Measurements from ENCODE around the gene VIPAS39.
A peak's percentile ranks its signal among the peaks of the same experiment; 100 is the strongest.
"Not testable (repeated sequence)": the region's sequence is repeated elsewhere in the genome, so short reads cannot be mapped to it uniquely, and the experiment has no call there.

Gene VIPAS39

DNA sequence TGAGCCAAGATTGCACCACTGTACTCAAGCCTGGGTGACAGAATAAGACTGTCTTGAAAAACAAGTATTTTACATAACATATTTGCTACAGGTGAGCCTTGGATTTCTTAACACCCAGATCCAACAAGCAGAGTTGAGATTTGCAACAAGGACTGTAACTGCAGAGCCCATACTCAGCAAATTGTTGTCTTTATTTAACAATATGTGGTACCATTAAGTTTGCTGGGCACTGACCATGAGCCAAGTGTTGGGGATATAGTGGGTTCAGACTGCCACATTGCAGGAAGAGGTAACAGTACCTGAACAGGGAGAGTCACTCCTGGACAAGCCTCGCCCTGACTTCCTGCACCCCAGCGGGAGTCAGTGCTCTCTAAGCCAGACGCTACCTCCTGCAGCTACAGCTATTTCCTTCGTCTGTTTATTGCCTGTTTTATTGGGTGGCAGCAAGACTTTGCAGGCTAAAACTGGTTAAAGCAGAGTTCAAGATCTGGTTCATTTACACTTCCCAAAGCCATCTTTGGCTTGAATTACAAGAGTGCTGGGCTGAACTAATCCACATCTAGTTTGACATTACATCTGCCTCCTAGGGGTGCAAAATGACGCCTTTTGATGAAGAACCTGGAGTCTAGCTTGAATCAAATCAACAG lies 12.9 kb upstream of the VIPAS39 start:
- DNase-seq: no peak

DNA sequence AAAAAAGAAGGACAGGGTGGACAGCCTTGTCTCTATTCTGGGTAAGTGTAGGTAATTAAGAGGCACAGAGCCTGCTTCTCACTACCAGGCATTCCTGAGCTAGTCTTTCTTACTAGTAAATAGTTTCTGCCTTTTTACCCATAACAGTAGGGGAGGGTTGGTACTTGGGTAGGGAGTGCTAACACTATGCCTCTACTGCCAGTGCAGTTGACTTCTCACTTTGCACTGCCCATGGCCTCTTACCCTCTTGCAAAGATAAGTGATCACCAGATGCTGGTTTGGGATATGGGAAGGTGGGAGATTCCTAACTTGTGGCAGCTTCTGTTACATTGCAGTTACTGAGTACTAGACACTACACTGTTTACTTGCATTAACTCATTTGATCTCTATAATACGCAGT lies 12.1 kb upstream of the VIPAS39 start:
- no peak for DNase-seq

- DNase-seq: no peak
Measured at GRCh38 chr14:77469067-77469505, 11.7 kb upstream of the VIPAS39 start.

- no peak for DNase-seq
Measured at GRCh38 chr14:77467801-77468200, 10.4 kb upstream of the VIPAS39 start.

GRCh38 chr14:77459072-77459723 lies 1.8 kb upstream of the VIPAS39 start:
- peak; percentile 78 to 84 (median 82) for DNase-seq

DNA sequence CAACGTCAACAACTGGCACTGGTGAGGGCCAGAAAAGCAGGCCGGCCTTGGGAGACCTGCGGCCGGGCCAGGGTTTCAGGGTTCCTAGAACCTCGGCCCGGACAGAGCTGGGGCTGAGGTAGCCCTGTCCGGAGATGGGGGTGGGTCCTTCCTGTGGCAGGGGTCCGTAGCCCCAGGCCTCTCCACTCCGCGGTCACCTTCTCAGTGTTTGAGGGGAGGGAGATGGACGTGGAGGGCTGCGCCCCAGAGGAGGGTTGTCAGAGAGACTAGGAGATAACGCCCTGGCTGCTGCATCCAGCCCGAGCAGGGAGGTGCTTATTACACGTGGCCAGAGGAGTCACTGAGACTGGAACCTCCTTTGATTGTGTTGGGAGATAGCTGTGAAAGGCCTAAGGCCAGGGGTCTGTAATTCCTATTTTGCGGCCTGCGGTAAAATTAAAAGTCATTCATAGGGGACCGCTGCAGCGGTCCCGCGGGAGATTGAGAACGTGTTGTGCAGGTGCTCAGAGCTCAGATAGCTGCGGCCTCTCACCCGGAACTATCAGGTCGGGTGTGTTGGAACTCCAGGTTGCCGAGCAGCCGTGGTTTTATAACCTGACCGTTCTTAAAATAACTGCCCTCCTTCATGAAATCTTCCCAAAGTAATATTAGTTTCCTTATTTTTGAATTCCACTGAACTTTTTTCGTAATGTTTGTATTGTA lies 999 bp upstream of the VIPAS39 start:
- DNase-seq: peak; percentile 13 to 42 (median 32)

DNA sequence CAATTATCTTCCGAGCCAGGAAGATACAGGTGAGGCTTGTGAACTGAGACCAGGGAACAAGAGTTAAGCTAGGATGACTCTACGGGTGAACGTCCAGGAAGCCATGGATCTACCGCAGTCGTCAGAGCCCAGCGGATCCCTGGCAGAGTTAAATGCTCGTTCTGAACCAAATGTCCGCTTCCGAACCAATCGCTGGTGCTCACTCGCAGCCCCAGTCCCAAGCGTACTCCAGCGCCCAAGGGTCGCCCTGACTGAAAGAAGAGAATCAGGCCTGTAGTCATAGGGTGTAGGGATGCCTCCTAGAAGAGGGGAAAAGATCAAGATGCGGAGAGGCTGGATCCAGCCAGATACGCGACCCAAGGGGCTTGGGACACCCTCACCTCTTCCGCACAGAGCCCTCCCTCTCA lies 283 bp downstream of the VIPAS39 start:
- peak in 2 of 4 experiments; percentile 4 to 29 for DNase-seq

DNA sequence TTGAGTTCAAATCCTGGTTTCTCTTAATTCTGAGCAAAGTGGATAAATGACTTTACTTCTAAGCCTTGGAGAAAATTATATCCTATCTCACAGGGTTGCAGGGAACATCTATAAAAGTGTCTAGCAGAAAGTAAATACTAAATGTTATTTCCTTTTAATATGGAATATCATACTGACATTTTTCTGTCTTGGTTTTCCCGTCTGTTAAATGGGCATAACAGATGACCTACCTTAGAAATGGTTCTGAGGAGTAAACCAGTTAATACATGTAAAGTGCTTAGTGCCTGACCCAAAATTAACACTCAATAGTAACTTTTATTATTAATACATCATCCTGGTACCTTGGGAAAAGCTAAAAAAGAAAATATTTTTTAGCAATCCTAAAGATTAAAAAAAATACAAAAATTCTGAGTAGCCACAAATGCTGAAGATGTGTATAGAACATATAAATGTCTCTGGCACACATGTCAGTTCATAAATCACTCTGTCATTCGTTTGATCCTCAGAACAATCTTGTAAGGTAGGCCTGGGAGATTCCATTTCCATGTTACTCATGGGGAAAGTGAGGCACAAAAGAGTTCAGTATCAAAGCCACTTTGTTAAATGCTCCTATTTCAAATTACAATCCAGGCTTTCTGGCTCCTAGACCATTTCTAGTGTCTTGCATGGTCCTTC lies 1.3 kb downstream of the VIPAS39 start:
- no peak for DNase-seq

DNA sequence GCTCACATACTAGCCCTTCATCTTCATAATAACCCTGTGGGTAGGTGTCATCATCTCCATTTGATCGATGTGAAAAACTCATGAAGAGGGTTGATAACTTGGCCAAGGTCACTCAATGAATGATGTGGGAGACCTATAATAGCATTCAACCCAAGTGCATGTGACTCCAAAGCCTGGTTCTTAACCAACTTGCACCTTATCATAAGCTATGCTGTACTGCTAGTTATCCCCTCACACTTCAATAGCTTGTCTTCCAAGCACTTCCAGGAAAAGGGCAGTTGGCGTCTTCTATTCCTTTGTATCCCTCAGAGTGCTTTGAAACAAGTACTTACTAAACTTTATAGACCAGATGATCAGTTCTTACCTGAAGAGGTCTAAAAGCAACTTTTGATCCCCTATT lies 15.2 kb downstream of the VIPAS39 start:
- no peak for DNase-seq

GRCh38 chr14:77439861-77440260 lies 17.5 kb downstream of the VIPAS39 start:
- no peak for DNase-seq

DNA sequence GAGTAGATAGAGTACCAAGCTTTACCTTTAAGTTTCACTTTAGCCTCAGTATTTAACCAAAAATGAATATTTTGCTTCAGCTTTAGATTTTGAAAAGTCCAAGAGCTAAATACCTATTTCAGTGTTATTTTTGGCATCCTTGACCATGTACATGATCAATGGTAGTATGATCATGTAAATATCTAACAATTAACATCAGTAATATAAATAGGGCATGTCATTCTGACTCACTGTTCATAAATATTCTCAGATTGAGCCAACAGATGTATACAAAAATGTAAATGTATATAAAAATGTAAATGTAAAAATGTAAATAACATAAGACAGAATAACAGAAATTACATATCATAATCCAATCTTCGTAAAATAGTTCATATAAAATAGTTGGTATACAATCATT lies 18.8 kb downstream of the VIPAS39 start:
- DNase-seq: no peak

- no peak for DNase-seq
Measured at GRCh38 chr14:77436042-77436441, 21.4 kb downstream of the VIPAS39 start.

GRCh38 chr14:77426396-77426795 lies 31.0 kb downstream of the VIPAS39 start:
- no peak for DNase-seq

GRCh38 chr14:77424862-77425261 lies 32.5 kb downstream of the VIPAS39 start:
- DNase-seq: no peak

- no peak for DNase-seq
Measured at GRCh38 chr14:77423423-77423822, 34.0 kb downstream of the VIPAS39 start, which contains the start of gene NOXRED1. Gene NOXRED1, minus strand, starts transcription at chr14:77423523. Its CDS starts 634 bp downstream, at chr14:77422889.

DNA sequence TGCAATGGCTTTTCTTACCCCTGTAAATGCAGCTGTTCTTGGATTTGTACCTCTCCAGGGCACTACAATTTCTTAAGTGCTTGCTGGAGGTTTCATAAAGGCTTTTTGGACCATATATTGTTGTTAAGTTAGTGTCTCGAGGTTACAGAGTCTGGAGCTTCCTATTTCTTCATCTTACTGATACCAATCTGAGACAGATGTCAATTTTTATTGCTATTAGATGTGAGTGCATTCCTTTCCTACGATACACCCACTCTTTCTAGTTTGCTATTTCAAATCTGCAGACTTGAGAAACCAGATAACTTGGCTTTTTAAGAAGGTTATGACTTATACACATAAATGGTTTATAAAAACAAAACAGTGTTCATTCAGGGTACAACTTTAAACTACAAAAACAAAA lies 36.2 kb downstream of the VIPAS39 start:
- no peak for DNase-seq

DNA sequence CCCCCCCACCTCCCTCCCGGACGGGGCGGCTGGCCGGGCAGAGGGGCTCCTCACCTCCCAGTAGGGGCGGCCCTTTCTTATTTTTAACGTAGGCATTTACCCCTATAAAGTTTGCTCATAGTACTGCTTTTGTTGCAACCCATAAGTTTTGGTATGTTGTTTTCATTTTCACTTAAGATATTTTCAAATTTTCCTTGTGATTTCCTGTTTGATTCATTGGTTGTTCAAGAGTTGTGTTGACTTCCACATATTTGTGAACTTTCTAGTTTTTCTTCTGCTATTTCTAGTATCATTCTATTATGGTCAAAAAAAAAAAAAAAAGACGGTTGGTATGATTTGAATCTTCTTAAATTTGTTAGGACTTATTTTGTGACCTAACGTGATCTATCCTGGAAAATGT lies 40.6 kb downstream of the VIPAS39 start:
- peak in 2 of 4 experiments; percentile 10 to 33 for DNase-seq

- not testable (repeated sequence) for DNase-seq
Measured at GRCh38 chr14:77416098-77416497, 41.3 kb downstream of the VIPAS39 start.

- DNase-seq: not testable (repeated sequence)
Measured at GRCh38 chr14:77415403-77416030, 41.9 kb downstream of the VIPAS39 start.

GRCh38 chr14:77409131-77409533 lies 48.3 kb downstream of the VIPAS39 start:
- no peak for DNase-seq

GRCh38 chr14:77407158-77407557 lies 50.2 kb downstream of the VIPAS39 start:
- peak; percentile 23 to 71 (median 44) for DNase-seq

DNA sequence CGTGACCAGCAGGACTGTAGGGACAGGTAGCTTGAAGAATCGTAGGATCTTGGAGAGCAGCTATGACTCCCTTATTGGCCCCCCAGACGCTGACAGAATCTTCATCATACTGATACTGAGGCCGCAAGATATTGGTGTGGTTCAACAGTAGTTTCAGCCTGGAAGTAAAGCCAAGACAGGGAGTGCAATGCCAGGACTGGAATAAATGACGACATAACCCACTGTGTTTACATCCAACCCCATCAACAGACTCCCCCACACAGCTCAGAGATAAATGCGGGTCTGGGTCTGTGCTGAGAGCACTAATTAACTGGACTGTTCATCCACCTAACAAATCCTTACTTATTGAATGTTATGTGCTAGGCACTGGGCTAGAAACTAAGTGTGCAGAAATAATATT lies 50.7 kb downstream of the VIPAS39 start:
- peak; percentile 2 to 25 (median 12) for DNase-seq

- DNase-seq: no peak
Measured at GRCh38 chr14:77406086-77406485, 51.3 kb downstream of the VIPAS39 start.
